Activated CD4-positive, CD25-positive, alpha-beta regulatory T cell treated with anti-CD3 and anti-CD28 coated beads, Interleukin-2, amount 50 U/mL, for 16 hours (primary cell): ENCODE measurements around the gene DENND1A.
"Not testable (repeated sequence)": the region's sequence is repeated elsewhere in the genome, so short reads cannot be mapped to it uniquely, and the experiment has no call there.

Experiments
- DNase-seq: peaks from one replicate; pipeline ENCODE4 v3.0.0-alpha.2; 2020; ENCODE audit warnings: low read depth, low spot score

Gene DENND1A

GRCh38 chr9:123654218-123654993 lies 275.5 kb downstream of the DENND1A start:
- no peak for DNase-seq

DNA sequence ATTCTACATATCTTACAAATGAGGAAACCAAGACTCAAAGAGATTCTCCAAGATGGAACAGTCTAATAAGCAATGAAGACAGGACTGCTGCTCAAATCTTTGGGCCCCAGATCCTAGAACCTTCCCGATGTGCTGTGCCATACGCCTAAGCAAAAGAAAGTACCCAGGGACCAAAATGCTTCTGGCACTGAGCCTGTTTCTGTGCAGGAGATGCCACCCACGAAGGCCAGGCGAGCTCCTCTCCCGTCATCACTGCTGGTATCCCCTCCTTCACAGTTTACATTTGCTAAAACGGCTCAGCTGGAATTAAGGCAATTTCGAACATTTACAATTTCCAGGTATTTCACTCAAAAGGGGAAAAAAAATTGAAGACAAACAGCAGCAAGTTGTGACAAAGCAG lies 277.5 kb downstream of the DENND1A start:
- no peak for DNase-seq

- no peak for DNase-seq
These were observed 278.1 kb downstream of the DENND1A start for GRCh38 chr9:123651871-123652270.

DNA sequence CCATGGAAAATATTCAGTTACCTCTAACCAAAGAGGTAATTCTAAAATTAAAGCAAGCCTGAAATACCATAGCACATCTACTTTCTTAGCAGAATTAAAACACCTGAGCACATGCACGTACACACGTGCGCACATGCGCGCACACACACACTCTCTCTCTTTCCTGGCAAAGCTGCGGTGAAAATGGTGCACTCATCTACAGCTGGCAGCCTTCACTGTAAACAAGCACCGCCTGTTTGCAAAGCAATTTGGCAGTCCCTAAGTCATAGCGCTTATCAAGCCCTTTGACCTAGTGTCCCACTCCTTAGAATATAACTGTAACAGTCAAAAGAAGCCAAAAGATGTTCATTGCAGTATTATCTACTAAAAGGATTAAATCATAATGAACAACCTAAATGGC lies 278.7 kb downstream of the DENND1A start:
- DNase-seq, result no peak

GRCh38 chr9:123649909-123650308 lies 280.0 kb downstream of the DENND1A start:
- DNase-seq, result no peak

DNA sequence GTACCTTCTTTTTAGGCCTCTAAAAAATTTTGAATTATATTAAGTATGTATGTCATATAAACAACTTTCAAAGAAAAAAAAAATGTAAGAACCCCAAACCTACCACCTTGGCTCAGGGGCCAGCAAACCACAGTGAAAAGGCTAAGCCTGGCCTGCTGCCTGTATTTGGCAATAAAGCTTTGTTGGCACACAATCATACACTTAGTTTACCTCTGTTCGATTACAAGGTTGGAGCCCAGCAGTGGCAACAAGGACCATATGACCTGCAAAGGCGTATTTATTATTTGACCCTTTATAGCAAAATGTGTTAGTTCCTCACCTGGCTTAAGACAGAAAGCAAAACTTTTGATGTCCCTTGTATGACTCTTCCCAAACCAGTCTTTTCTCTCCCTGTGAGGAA lies 282.8 kb downstream of the DENND1A start:
- no peak for DNase-seq

GRCh38 chr9:123645762-123646161 lies 284.2 kb downstream of the DENND1A start:
- DNase-seq, result no peak

- no peak for DNase-seq
These were observed 284.8 kb downstream of the DENND1A start for GRCh38 chr9:123645126-123645525.

DNA sequence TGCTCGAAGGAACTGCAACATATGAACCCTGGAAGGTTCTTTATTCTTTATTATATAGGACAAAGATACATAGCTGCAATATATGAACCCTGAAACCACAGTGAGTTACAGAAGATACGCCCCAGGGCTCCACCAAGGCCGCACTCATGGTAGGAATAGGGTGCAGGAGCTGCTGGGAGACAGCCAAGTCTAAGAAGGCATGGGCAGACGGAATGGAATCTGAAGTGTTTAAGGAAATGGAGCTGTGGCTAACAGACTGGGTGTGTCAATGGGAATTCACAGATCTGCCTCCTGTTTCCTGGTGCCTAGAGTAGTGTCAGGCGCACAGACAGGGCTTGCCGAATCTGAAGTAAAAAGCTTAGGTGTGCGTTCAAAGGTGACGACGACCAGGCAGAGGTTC lies 286.4 kb downstream of the DENND1A start:
- DNase-seq, result no peak

DNA sequence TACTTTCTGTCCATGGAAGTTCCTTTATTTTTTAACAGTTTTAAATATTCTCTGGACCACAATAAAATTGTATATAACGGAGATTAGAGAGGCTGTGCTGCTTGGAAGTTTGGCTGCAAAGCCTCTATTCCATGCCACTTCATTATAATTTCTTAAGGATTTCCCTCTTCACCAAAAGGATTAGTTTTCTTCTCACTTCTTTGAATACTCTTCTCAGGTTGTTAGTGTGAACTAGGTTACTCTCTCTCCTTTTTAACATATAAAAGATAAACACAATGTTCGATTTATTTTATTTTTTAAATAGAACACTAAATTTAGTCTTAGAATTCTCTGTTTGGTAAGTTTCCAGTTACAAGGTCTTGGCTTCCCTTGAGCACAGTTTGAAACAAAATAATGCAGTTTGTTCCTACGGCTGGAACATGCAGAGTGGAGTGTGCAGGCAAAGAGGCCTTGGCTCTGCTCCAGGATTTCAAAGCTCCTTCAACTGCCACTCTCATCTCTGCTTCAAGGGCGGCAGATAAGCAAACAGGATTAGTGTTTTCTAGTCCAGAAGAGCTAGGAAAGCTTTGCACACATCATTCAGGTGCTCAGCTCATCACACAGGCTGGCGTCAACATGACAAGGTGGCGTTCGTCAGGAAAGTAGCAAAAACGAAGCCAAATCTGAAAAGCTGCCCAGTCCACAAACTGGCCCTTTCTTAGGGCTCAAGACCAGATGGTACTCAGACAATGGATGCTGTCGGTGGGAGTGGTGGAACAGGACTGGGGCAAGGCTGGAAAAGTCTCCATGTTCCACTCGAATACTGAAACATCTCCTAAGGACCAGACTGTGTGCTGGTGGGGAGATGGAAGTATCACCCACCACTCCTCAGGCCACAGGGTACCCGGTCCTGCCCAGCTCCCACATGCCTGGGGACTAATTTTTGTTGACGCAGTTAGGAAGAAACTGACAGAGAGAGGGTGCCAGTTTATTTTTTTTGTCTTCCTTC lies 287.3 kb downstream of the DENND1A start:
- no peak for DNase-seq

- DNase-seq, result no peak
These were observed 289.1 kb downstream of the DENND1A start for GRCh38 chr9:123640792-123641222.

DNA sequence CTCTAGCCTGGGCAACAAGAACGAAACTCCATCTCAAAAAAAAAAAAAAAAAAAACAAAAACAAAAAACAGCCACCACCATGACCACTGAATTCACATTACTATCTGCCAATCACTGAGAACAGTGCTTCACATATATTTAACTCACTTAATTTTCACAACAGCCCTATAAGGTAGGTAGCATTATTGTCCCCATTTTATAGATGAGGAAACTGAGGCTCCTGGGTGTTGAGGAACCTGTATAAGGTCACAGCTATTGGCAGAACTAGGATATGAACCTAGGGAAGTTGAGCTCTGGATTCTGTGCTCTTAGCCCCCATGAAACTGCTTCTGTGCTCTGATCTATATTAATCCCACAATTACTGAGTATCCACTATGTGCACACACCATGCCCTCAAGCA lies 290.2 kb downstream of the DENND1A start:
- DNase-seq, result no peak

DNA sequence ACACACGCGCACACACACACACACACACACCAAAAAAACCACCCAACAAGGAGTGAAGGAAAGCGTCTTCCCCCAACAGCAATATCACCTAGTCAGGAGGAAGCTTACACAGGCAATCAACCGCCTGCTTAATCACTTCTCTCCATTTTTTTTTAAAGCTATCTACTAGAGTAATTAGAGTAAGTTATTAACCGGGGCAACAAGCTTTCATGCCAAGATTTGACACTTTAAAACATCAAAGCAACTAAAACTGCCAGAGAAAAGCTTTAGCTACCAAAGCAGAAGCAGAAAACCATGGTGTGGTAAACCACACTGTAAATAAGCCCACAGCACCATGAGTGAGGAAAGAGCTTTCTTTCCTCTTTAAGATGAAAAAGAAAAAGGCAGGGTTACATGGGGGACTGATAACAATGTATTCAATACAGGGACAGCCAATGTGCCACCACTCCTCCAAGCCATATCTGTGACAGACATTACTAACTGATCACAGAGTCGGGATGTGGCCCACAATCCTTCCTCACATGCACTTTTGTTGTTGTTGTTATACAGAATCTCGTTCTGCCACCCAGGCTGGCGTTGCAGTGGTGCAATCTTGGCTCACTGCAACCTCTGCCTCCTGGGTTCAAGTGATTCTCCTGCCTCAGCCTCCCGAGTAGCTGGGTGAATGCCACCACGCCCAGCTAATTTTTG lies 291.8 kb downstream of the DENND1A start:
- peak; percentile 1 for DNase-seq

- no peak for DNase-seq
These were observed 292.4 kb downstream of the DENND1A start for GRCh38 chr9:123637606-123637944.

DNA sequence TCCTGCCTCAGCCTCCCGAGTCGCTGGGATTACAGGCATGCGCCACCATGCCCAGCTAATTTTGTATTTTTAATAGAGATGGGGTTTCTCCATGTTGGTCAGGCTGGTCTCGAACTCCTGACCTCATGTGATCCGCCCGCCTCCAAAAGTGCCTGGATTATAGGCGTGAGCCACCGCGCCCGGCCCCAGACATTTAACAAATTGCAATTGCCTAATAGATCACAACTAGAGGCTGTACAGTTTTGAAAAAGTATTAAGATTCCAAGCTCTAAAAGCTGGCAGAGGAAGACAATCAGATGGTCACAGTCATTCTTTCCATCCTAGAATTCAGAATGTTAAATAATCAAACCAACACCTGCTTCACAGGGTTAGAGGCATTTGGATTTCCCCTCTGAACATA lies 293.1 kb downstream of the DENND1A start:
- not testable (repeated sequence) for DNase-seq

- DNase-seq, result no peak
These were observed 298.1 kb downstream of the DENND1A start for GRCh38 chr9:123631862-123632261.

GRCh38 chr9:123630233-123630632 lies 299.7 kb downstream of the DENND1A start:
- DNase-seq, result no peak

DNA sequence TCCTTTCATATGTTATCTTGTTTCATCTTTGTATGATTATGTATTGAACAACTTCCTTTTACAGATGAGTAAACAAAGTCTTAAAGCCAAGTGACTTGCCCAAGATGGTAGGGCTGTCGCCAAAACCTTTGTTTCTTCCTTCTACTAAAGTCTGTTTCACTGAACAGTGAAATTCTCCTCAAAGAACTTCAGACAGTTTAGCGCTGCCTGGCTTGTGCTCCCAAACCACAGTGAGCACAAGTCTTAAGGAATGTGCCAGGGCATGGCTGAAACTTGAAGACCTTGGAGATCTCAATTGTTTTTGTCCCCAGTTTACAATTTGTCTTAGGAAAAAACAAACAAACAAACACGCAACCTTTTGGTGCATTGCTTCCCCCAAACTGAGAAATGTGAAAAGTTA lies 300.4 kb downstream of the DENND1A start:
- no peak for DNase-seq

DNA sequence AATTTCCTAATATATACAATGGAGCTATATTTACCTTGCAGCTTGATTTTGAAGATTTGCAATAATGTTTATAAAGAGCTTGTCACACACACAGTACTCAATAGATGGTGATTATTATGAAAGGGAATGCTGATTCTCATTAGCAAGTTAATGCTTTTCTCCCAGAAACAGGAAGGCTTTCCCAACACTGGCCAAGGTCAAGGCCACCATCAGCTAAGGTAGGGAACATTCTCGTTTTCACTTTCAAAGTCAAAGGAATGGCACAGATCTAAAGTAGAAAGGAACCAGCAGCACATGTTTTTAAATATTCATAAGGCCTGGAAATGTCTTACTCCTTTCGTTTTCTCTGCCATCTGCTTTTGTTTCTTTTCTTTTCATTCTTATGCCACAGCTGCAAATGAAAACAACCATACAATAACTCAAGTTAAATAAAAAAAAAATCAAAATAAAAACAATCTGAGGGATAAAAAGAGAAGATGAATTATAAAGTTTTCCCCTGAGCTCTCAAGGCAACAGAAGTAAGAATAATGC lies 307.1 kb downstream of the DENND1A start:
- DNase-seq, result no peak

GRCh38 chr9:123620239-123620638 lies 309.7 kb downstream of the DENND1A start:
- DNase-seq, result no peak

DNA sequence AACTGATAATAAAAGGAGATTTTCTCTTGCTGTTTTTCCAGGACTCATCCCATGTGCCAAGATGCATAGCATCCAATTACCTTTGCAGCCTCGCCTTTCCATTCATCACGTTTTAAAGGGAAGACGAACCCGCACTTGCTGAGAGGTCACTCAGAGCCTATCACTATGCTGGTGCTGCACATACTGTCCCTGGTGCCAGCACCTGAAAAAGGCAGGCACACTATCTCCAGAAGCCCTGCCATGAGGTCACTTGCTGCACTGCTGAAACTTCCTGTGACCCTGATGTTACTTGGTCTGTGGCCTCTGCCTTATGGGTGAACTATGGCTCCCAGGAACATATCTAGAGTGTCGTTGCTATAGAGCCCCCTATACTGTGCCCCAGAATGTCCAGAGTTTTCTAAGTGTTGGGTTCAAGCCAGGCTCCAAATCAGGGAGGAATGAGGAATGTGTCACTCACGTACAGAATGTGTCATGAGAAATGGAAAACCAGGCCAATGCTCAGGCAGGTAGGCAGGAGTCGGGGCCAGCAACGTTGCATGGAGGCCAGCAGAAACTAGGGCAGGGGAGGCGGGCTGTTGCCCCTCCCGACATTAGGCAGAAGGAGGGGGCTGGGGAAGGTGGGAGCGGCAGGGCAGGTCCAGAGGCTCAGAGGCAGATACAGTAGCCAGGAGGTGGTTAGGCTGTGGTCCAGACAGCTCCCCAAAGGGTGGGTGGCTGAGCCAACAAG lies 311.8 kb downstream of the DENND1A start:
- DNase-seq, result no peak
